Adrenal gland (tissue), 5 donors: ENCODE results near the gene BTN1A1.

ENCODE experiments used
- CTCF ChIP-seq, 6 experiments: fragments of 450-650 bp in 4 of 6; fragments of 200-600 bp in 2 of 6; sonication (generic) in 1 of 6; IDR thresholded peaks; 1 replicate in 5 of 6; 2 replicates in 1 of 6; pipeline versions ENCODE4 v1.5.1 to v1.8.0; 2016 to 2021; ENCODE audit warnings: antibody characterized with exemption in 6 of 6, mild to moderate bottlenecking in 2 of 6, moderate library complexity in 1 of 6
- POLR2A ChIP-seq, 2 donors: fragments of 450-650 bp; IDR thresholded peaks; one replicate each; pipeline ENCODE4 v1.6.1; 2017; ENCODE audit warnings: antibody characterized with exemption in 2 of 2, mild to moderate bottlenecking in 2 of 2, moderate library complexity in 1 of 2
- donor health status: DM: no; HTN: no; CAD: no.

- TF ChIP-seq CTCF (IDR thresholded peaks at IDR 0.05) (no peak), POLR2A (IDR thresholded peaks at IDR 0.05) (no peak)
These were observed 27.4 kb upstream of the BTN1A1 start for GRCh38 chr6:26472549-26473290.
